Measurements from ENCODE around the gene MMP13. TPM values are rescaled to one million over a fixed set of nuclear protein-coding genes. Genes with fewer than 3 reads are reported as not detected.

MMP13 gene
- total RNA-seq, 1 donor from 2014 or later = 0.98 TPM

- no peak for DNase-seq (ENCODE audit: extremely low spot score in 2 of 2)
- Histone ChIP-seq H3K27ac (no peak overlapping the region), H3K9me3 (no peaks in the 10 kb centered on the region), H3K4me3 (no peak overlapping the region), H3K36me3 (no peaks in the 10 kb centered on the region), H3K27me3 (no peaks in the 10 kb centered on the region), H3K4me1 (no peaks in the 10 kb centered on the region)
- TF ChIP-seq POLR2AphosphoS5 (IDR thresholded peaks at IDR 0.05; ENCODE audit: insufficient read depth in 1 of 2, low read depth in 1 of 2) = no peak
- intact Hi-C loops (cut with DNase I) = no loop called here
These were observed 27.9 kb downstream of the MMP13 start for GRCh38 chr11:102927624-102927990.

- no peak for DNase-seq (ENCODE audit: extremely low spot score in 2 of 2)
- Histone ChIP-seq H3K27ac (no peak overlapping the region), H3K4me1 (no peaks in the 10 kb centered on the region), H3K27me3 (no peaks in the 10 kb centered on the region), H3K36me3 (no peaks in the 10 kb centered on the region), H3K9me3 (no peaks in the 10 kb centered on the region), H3K4me3 (no peak overlapping the region)
- TF ChIP-seq POLR2A (IDR thresholded peaks at IDR 0.05) = no peak
- TF ChIP-seq POLR2AphosphoS5 (IDR thresholded peaks at IDR 0.05; ENCODE audit: insufficient read depth in 1 of 2, low read depth in 1 of 2) = no peak
- no peak for TF ChIP-seq CTCF (IDR thresholded peaks at IDR 0.05)
- intact Hi-C loops (cut with DNase I) = no loop called here
These were observed 28.4 kb downstream of the MMP13 start for GRCh38 chr11:102926961-102927623.

- Histone ChIP-seq H3K9me3 (no peaks in the 10 kb centered on the region), H3K27me3 (no peaks in the 10 kb centered on the region), H3K4me3 (no peak overlapping the region), H3K27ac (no peak overlapping the region), H3K36me3 (no peaks in the 10 kb centered on the region), H3K4me1 (no peaks in the 10 kb centered on the region)
- DNase-seq (ENCODE audit: extremely low spot score in 2 of 2) = no peak
- TF ChIP-seq POLR2AphosphoS5 (IDR thresholded peaks at IDR 0.05; ENCODE audit: insufficient read depth in 1 of 2, low read depth in 1 of 2) (no peak), POLR2A (IDR thresholded peaks at IDR 0.05) (no peak), CTCF (IDR thresholded peaks at IDR 0.05) (no peak)
- intact Hi-C loops (cut with DNase I) = no loop called here
These were observed 29.0 kb downstream of the MMP13 start for GRCh38 chr11:102926517-102926916.

- TF ChIP-seq POLR2AphosphoS5 (IDR thresholded peaks at IDR 0.05; ENCODE audit: insufficient read depth in 1 of 2, low read depth in 1 of 2) (no peak), POLR2A (IDR thresholded peaks at IDR 0.05) (no peak), CTCF (IDR thresholded peaks at IDR 0.05) (no peak)
- H3K27ac ChIP-seq = no peak overlapping the region
- no peak for DNase-seq (ENCODE audit: extremely low spot score in 2 of 2)
- H3K36me3 ChIP-seq = no peaks in the 10 kb centered on the region
- intact Hi-C loops (cut with DNase I) = no loop called here
- no peaks in the 10 kb centered on the region for H3K27me3 ChIP-seq
- no peak overlapping the region for H3K4me3 ChIP-seq
- H3K4me1 ChIP-seq = no peaks in the 10 kb centered on the region
- H3K9me3 ChIP-seq = no peaks in the 10 kb centered on the region
These were observed 29.5 kb downstream of the MMP13 start for GRCh38 chr11:102925988-102926387.

GRCh38 chr11:102924851-102925380 is 30.6 kb downstream of the MMP13 start:
- H3K4me3 ChIP-seq = no peak overlapping the region
- TF ChIP-seq POLR2A (IDR thresholded peaks at IDR 0.05) = no peak
- no peak for TF ChIP-seq CTCF (IDR thresholded peaks at IDR 0.05)
- no peak for TF ChIP-seq POLR2AphosphoS5 (IDR thresholded peaks at IDR 0.05; ENCODE audit: insufficient read depth in 1 of 2, low read depth in 1 of 2)
- no peaks in the 10 kb centered on the region for H3K9me3 ChIP-seq
- no peaks in the 10 kb centered on the region for H3K27me3 ChIP-seq
- H3K4me1 ChIP-seq = no peaks in the 10 kb centered on the region
- no peak for DNase-seq (ENCODE audit: extremely low spot score in 2 of 2)
- intact Hi-C loops (cut with DNase I) = no loop called here
- H3K27ac ChIP-seq = no peak overlapping the region
- H3K36me3 ChIP-seq = no peaks in the 10 kb centered on the region
